ENCODE measurements around the gene ITCH.

GRCh38 chr20:34337982-34338726 lies 24.9 kb upstream of the ITCH start:
- TF ChIP-seq SRF (IDR thresholded peaks at IDR 0.05; ENCODE audit: low read depth, low read length) (no peak), ATF3 (IDR thresholded peaks at IDR 0.05; ENCODE audit: insufficient read depth, low read depth, low read length) (no peak)
